T-helper 1 cell treated with Interleukin-12 subunit alpha and Interleukin-12 subunit beta and Interleukin-4 antibody, amounts not matched to agents 30 ng/mL and 1 ng/mL, for 36 hours (primary cell): Measurements from ENCODE around the gene TMEM51. TPM values are rescaled to one million over a fixed set of nuclear protein-coding genes. Genes with fewer than 3 reads are reported as not detected.

ENCODE experiments used
- intact Hi-C: fragments of 100-400 bp; cut with micrococcal nuclease; formaldehyde crosslinking; loops from one replicate; pipeline ENCODE4 v1.15.1; 2024
- total RNA-seq: library from RNA; stranded (reverse); gene quantifications from 2 replicates; pipeline ENCODE4 v1.2.3, GENCODE V29; 2022

Gene TMEM51
- 0.10 and 0.24 TPM in 2 replicates for total RNA-seq

- intact Hi-C loops: loop anchor here (1.0 kb wide), 1 partner anchor 119 kb away; no protein-coding TSS in a partner anchor
Measured at GRCh38 chr1:15153184-15153841, at the start of gene TMEM51. Gene TMEM51, plus strand, starts transcription at chr1:15153747. Its CDS starts 61,341 bp downstream, at chr1:15215088.

GRCh38 chr1:15103906-15104305, 49.6 kb upstream of the TMEM51 start:
- intact Hi-C loops: no loop called here

- intact Hi-C loops: no loop called here
Measured at GRCh38 chr1:15104768-15105167, 48.8 kb upstream of the TMEM51 start.

GRCh38 chr1:15106608-15107007, 46.9 kb upstream of the TMEM51 start:
- intact Hi-C loops: no loop called here

- intact Hi-C loops: no loop called here
Measured at GRCh38 chr1:15107058-15107687, 46.4 kb upstream of the TMEM51 start.

- intact Hi-C loops: no loop called here
Measured at GRCh38 chr1:15107911-15108310, 45.6 kb upstream of the TMEM51 start.

GRCh38 chr1:15110128-15110866, 43.2 kb upstream of the TMEM51 start:
- intact Hi-C loops: no loop called here

- intact Hi-C loops: no loop called here
Measured at GRCh38 chr1:15110867-15111230, 42.7 kb upstream of the TMEM51 start.

GRCh38 chr1:15113146-15113545, 40.4 kb upstream of the TMEM51 start:
- intact Hi-C loops: no loop called here

GRCh38 chr1:15114884-15115283, 38.7 kb upstream of the TMEM51 start:
- intact Hi-C loops: no loop called here

- intact Hi-C loops: no loop called here
Measured at GRCh38 chr1:15115542-15116330, 37.8 kb upstream of the TMEM51 start.

GRCh38 chr1:15116966-15117365, 36.6 kb upstream of the TMEM51 start:
- intact Hi-C loops: no loop called here

- intact Hi-C loops: no loop called here
Measured at GRCh38 chr1:15117671-15118325, 35.7 kb upstream of the TMEM51 start.

- intact Hi-C loops: no loop called here
Measured at GRCh38 chr1:15118579-15118978, 35.0 kb upstream of the TMEM51 start.

GRCh38 chr1:15120251-15120945, 33.1 kb upstream of the TMEM51 start:
- intact Hi-C loops: no loop called here

GRCh38 chr1:15122331-15122730, 31.2 kb upstream of the TMEM51 start:
- intact Hi-C loops: no loop called here

- intact Hi-C loops: no loop called here
Measured at GRCh38 chr1:15123270-15123669, 30.3 kb upstream of the TMEM51 start.

GRCh38 chr1:15123925-15124324, 29.6 kb upstream of the TMEM51 start:
- intact Hi-C loops: no loop called here

GRCh38 chr1:15124362-15125100, 29.0 kb upstream of the TMEM51 start:
- intact Hi-C loops: no loop called here
